Progenitor cell of endocrine pancreas (in vitro differentiated cells): ENCODE data around the gene HMCN2. TPM values are rescaled to one million over a fixed set of nuclear protein-coding genes. Genes with fewer than 3 reads are reported as not detected.

Experiments used
- DNase-seq: peaks from one replicate; pipeline ENCODE4 v3.0.0; 2021; ENCODE audit warnings: low spot score; ENCODE audit not compliant: unreplicated experiment
- H3K27ac Mint-ChIP-seq: 2 replicates; pipeline ENCODE4 v1.8.0; 2021; ENCODE audit warnings: mild to moderate bottlenecking, moderate library complexity, mixed read lengths
- H3K27me3 Mint-ChIP-seq: 2 replicates; pipeline ENCODE4 v1.8.0; 2021; ENCODE audit warnings: mixed read lengths
- H3K36me3 Mint-ChIP-seq: 2 replicates; pipeline ENCODE4 v1.8.0; 2022; ENCODE audit warnings: mixed read lengths; ENCODE audit not compliant: insufficient read depth
- H3K4me1 Mint-ChIP-seq: 2 replicates; pipeline ENCODE4 v1.8.0; 2021; ENCODE audit warnings: low read depth, mixed read lengths
- H3K4me3 Mint-ChIP-seq: 2 replicates; pipeline ENCODE4 v1.8.0; 2021; ENCODE audit warnings: low read depth, mild to moderate bottlenecking, moderate library complexity, mixed read lengths
- H3K9me3 Mint-ChIP-seq: 2 replicates; pipeline ENCODE4 v1.8.0; 2021; ENCODE audit warnings: low read depth, mixed read lengths
- total RNA-seq: library from RNA; stranded (reverse); gene quantifications from 2 replicates; pipeline ENCODE4 v1.2.1, GENCODE V29; 2021
- TF ChIP-seq, protein P1 (sequence below): fragments of 200-600 bp; sonication (generic); IDR thresholded peaks from one replicate; pipeline ENCODE4 v1.5.0; 2021; ENCODE audit warnings: antibody characterized with exemption, mild to moderate bottlenecking; ENCODE audit not compliant: unreplicated experiment

HMCN2 gene
- total RNA-seq, 1 donor from 2014 or later, result 0.26 TPM

DNA sequence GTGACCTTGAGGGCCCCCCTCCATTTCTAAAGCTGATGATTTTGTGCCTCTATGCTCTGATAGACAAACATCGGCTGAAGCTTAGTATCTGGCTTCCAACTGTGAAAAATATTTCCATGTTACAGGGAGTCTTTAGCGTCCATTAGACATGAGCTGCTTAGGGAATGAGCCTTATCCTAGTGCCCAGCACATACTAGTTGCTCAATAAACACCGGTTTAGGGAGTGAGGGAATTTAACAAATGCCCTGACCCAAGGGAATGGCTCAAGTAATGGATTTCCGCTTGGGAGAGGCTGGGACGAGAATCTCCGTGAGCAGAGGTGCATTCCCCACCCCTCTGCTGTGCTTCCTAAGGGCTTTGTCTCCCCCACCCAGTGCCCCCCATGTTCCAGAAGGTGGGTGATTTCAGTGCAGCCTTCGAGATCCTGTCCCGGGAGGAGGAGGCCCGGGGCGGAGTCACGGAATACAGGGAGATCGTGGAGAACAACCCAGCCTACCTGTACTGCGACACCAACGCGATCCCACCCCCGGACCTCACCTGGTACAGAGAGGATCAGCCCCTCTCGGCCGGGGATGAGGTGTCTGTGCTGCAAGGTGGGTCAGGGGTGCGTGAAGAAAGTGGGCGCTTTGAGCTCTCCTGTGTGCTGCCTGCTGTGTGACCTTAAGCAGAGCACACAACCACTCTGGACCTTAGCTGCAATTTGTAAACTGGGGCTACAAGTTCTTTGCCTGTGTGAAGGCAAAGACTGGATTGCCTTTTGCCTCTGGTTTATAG, 113.5 kb downstream of the HMCN2 start:
- Mint-ChIP-seq H3K4me1 (peaks cover 2% of the 10 kb centered on the region), H3K9me3 (no peaks in the 10 kb centered on the region), H3K4me3 (no peak overlapping the region), H3K27me3 (no peaks in the 10 kb centered on the region), H3K27ac (no peak overlapping the region), H3K36me3 (no peaks in the 10 kb centered on the region)
- DNase-seq, result no peak
- TF ChIP-seq, protein P1, sequence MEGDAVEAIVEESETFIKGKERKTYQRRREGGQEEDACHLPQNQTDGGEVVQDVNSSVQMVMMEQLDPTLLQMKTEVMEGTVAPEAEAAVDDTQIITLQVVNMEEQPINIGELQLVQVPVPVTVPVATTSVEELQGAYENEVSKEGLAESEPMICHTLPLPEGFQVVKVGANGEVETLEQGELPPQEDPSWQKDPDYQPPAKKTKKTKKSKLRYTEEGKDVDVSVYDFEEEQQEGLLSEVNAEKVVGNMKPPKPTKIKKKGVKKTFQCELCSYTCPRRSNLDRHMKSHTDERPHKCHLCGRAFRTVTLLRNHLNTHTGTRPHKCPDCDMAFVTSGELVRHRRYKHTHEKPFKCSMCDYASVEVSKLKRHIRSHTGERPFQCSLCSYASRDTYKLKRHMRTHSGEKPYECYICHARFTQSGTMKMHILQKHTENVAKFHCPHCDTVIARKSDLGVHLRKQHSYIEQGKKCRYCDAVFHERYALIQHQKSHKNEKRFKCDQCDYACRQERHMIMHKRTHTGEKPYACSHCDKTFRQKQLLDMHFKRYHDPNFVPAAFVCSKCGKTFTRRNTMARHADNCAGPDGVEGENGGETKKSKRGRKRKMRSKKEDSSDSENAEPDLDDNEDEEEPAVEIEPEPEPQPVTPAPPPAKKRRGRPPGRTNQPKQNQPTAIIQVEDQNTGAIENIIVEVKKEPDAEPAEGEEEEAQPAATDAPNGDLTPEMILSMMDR, result no peak

GRCh38 chr9:130379649-130379970, 114.0 kb downstream of the HMCN2 start:
- Mint-ChIP-seq H3K4me1 (peaks cover 2% of the 10 kb centered on the region), H3K27ac (no peak overlapping the region), H3K27me3 (no peaks in the 10 kb centered on the region), H3K9me3 (no peaks in the 10 kb centered on the region), H3K36me3 (no peaks in the 10 kb centered on the region), H3K4me3 (no peak overlapping the region)
- no peak for DNase-seq
- TF ChIP-seq, protein P1, result no peak

DNA sequence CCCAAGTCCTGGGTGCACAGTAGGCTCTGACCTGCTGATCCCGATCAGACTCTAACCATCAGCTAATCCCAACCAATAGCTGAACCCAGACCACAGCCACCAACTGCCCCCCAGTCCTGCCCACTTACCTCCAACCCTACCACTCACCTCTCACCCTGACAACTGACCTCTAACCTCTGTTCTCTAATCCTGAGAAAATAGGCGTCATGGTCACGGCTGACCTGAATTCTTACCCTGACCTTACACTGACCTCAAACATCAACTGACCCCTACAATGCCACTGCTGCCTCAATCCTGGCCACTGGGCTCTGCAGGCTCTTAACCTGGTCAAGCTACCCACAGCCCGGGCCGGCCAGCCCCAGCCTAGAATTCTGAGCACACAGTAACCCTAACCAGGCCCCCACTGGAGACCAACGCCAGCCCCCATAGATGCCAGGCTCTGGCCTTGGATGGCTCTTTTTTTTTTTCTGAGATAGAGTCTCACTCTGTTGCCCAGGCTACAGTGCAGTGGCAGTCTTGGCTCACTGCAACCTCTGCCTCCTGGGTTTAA, 115.4 kb downstream of the HMCN2 start:
- no peaks in the 10 kb centered on the region for H3K36me3 Mint-ChIP-seq
- no peaks in the 10 kb centered on the region for H3K9me3 Mint-ChIP-seq
- TF ChIP-seq, protein P1, result no peak
- H3K27ac Mint-ChIP-seq, result no peak overlapping the region
- no peak overlapping the region for H3K4me3 Mint-ChIP-seq
- H3K4me1 Mint-ChIP-seq, result peaks cover 2% of the 10 kb centered on the region
- DNase-seq, result no peak
- H3K27me3 Mint-ChIP-seq, result no peaks in the 10 kb centered on the region

DNA sequence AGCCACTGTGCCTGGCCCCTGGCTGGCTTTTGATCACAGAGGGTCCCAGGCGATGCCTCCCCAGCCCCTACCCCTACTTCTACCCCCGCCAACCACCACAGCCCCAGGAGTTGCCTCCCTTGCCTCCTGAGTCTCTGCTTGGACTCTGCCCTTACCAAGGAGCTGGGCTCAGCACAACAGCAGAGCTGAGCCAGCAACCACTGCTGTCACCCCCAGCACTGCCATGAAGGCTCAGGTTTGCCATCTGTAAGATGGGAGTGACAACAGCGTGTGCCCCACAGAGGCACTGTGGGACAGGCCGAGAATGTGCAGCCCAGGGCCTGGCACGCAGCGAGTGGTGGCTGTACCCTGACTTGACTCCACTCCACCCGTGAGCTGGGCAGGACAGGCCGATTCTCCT, 116.1 kb downstream of the HMCN2 start:
- H3K27me3 Mint-ChIP-seq, result no peaks in the 10 kb centered on the region
- peaks cover 2% of the 10 kb centered on the region for H3K4me1 Mint-ChIP-seq
- no peaks in the 10 kb centered on the region for H3K9me3 Mint-ChIP-seq
- DNase-seq, result no peak
- H3K27ac Mint-ChIP-seq, result no peak overlapping the region
- no peak overlapping the region for H3K4me3 Mint-ChIP-seq
- no peaks in the 10 kb centered on the region for H3K36me3 Mint-ChIP-seq
- TF ChIP-seq, protein P1, result no peak

DNA sequence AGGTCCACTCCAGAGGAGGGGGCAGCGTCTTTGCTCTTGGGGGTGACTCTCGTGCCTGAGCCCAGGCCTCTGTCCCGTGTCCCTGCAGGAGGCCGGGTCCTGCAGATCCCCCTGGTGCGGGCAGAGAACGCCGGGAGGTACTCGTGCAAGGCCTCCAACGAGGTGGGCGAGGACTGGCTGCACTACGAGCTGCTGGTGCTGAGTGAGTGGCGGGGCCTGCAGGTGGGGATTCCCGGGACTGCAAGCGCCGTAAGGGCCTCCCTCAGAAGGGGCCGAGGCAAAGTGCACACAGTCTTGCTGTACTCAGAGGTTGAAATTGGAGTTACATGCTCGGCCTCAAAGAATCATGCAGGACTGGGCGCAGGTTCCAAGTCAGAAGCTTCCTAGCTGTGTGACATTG, 116.5 kb downstream of the HMCN2 start:
- Mint-ChIP-seq H3K36me3 (no peaks in the 10 kb centered on the region), H3K4me1 (peaks cover 2% of the 10 kb centered on the region), H3K27ac (no peak overlapping the region), H3K9me3 (no peaks in the 10 kb centered on the region), H3K4me3 (no peak overlapping the region), H3K27me3 (no peaks in the 10 kb centered on the region)
- no peak for DNase-seq
- TF ChIP-seq, protein P1, result no peak
